OCI-LY1 (cell line): ENCODE results near the gene THOC7.

ENCODE experiments used
- EZH2 ChIP-seq: fragments of 200-600 bp; sonication (generic), shearing (Covaris generic); IDR thresholded peaks from 2 replicates; pipeline ENCODE4 v1.8.0; 2017; ENCODE audit warnings: borderline replicate concordance, mixed run types, mild to moderate bottlenecking, antibody characterized with exemption, low read length, moderate library complexity, mixed read lengths
- TF ChIP-seq, protein P1 (sequence below): fragments of 200-600 bp; sonication (generic), shearing (Covaris generic); IDR thresholded peaks from 2 replicates; pipeline ENCODE4 v1.5.1; 2017; ENCODE audit warnings: mild to moderate bottlenecking, antibody characterized with exemption, low read length, moderate library complexity, mixed read lengths

DNA sequence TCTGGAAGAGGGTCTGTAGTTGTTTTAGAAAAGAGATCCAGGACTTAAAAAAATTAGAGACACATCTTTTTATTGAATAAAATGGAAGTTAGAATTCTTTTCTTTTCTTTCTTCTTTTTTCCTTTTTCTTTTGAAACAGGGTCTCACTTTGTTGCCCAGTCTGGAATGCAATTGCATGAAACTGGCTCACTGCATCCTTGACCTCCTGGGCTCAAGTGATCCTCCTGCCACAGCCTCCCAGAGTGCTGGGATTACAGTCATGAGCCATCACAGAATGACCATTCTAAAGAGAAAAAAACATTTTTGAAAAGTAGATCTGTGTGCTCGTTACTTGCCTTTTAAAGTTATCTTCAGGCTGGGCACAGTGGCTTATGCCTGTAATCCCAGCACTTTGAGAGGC lies 3.6 kb upstream of the THOC7 start:
- TF ChIP-seq, protein P1, sequence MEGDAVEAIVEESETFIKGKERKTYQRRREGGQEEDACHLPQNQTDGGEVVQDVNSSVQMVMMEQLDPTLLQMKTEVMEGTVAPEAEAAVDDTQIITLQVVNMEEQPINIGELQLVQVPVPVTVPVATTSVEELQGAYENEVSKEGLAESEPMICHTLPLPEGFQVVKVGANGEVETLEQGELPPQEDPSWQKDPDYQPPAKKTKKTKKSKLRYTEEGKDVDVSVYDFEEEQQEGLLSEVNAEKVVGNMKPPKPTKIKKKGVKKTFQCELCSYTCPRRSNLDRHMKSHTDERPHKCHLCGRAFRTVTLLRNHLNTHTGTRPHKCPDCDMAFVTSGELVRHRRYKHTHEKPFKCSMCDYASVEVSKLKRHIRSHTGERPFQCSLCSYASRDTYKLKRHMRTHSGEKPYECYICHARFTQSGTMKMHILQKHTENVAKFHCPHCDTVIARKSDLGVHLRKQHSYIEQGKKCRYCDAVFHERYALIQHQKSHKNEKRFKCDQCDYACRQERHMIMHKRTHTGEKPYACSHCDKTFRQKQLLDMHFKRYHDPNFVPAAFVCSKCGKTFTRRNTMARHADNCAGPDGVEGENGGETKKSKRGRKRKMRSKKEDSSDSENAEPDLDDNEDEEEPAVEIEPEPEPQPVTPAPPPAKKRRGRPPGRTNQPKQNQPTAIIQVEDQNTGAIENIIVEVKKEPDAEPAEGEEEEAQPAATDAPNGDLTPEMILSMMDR, result no peak
- no peak for TF ChIP-seq EZH2
